Measurements from ENCODE around the gene COMMD10. TPM values are rescaled to one million over a fixed set of nuclear protein-coding genes. Genes with fewer than 3 reads are reported as not detected.

COMMD10 gene
- total RNA-seq, 2 experiments from 2014 or later: 16.7 to 20.8 TPM

DNA sequence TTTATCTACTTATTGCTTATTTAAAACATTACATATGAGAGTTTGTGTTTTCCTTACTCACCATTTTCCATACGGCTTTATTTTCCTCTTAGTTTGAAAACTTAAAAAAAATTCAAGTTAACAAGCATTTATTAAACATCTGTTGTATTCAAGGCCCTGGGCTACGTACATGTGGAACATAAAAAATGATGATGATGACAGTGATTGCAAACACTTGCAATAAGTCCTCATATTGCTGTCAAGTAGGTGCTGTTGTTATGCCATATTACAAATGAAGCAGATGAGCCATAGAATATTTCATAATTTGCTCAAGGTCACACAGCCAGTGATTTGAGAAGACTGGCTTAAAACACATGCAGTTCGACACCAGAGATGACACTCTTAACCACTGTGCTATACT, 180.6 kb downstream of the COMMD10 start:
- CTCF ChIA-PET: no interaction called here
- Mint-ChIP-seq H3K4me1 (ENCODE audit: low read depth) (no peaks in the 10 kb centered on the region), H3K9me3 (peaks cover 15% of the 10 kb centered on the region), H3K36me3 (ENCODE audit: low read depth) (peaks cover 51% of the 10 kb centered on the region), H3K27me3 (no peaks in the 10 kb centered on the region), H3K4me3 (no peak overlapping the region), H3K27ac (no peak overlapping the region)
- POLR2A ChIA-PET: no interaction called here
- intact Hi-C loops (cut with micrococcal nuclease): no loop called here
- DNase-seq: no peak
- TF ChIP-seq, protein P1, sequence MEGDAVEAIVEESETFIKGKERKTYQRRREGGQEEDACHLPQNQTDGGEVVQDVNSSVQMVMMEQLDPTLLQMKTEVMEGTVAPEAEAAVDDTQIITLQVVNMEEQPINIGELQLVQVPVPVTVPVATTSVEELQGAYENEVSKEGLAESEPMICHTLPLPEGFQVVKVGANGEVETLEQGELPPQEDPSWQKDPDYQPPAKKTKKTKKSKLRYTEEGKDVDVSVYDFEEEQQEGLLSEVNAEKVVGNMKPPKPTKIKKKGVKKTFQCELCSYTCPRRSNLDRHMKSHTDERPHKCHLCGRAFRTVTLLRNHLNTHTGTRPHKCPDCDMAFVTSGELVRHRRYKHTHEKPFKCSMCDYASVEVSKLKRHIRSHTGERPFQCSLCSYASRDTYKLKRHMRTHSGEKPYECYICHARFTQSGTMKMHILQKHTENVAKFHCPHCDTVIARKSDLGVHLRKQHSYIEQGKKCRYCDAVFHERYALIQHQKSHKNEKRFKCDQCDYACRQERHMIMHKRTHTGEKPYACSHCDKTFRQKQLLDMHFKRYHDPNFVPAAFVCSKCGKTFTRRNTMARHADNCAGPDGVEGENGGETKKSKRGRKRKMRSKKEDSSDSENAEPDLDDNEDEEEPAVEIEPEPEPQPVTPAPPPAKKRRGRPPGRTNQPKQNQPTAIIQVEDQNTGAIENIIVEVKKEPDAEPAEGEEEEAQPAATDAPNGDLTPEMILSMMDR (IDR thresholded peaks at IDR 0.05): no peak
- ATAC-seq: no peak

DNA sequence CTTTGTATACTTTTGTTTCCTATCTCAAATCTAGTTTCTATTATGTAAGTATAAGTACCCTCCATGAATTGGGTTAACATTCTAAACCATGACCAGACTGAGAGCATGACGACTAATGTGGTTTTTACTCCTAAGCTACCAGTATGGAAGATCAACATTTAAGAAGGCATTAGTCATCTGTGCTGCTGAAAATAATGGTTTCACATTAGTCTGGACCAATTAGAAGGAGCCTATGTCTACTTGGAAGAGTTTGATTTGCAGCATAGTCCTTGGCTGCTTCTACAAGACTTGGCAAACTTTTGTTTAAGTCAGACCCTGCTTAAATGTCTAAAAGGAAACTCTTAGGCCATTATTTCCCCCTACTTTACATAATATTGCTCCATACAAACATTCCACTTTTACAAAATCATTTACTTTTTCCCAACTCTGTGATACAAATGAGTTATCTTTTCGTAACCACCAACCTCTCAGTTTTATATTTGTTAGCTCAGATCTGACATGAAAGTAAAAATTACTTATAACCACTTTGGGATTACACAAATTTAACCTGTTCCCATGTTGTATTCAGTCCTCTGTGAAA, 186.7 kb downstream of the COMMD10 start:
- Mint-ChIP-seq H3K27me3 (no peaks in the 10 kb centered on the region), H3K9me3 (peaks cover 23% of the 10 kb centered on the region), H3K4me1 (ENCODE audit: low read depth) (no peaks in the 10 kb centered on the region), H3K36me3 (ENCODE audit: low read depth) (peaks cover 36% of the 10 kb centered on the region), H3K4me3 (no peak overlapping the region), H3K27ac (no peak overlapping the region)
- ATAC-seq (no peak), DNase-seq (no peak)
- intact Hi-C loops (cut with micrococcal nuclease): no loop called here
- CTCF ChIA-PET: no interaction called here
- POLR2A ChIA-PET: no interaction called here
- TF ChIP-seq, protein P1 (IDR thresholded peaks at IDR 0.05): no peak

DNA sequence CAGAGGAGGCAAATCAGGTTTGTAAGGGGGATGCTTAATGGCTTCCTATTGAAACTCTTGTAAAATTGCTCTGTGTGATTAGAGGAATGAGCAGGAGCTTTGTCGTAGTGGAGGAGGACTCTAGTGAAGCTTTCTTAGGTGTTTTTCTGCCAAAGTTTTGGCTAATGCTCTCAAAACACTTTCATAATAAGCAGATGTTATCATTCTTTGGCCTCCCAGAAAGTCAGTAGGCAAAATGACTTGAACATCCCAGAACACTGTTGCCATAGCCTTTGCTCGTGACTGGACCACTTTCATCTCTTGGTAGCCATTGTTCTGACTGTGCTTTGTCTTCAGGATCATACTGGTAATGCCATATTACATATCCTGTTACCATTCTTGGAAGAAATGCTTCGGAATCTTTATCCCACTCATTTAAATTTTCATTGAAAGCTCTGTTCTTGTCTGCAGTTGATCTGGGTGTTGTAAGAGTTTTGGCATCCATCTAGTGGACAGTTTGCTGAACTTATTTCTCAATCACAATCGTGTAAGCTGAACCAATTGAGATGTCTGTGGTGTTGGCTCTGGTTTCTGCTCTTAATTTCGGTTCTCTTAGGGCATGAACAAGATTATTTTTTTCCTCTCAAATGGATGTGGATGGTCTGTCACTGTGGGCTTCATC, 187.6 kb downstream of the COMMD10 start:
- Mint-ChIP-seq H3K36me3 (ENCODE audit: low read depth) (peaks cover 28% of the 10 kb centered on the region), H3K9me3 (peaks cover 27% of the 10 kb centered on the region), H3K4me1 (ENCODE audit: low read depth) (no peaks in the 10 kb centered on the region), H3K4me3 (no peak overlapping the region), H3K27ac (no peak overlapping the region), H3K27me3 (no peaks in the 10 kb centered on the region)
- ATAC-seq (no peak), DNase-seq (no peak)
- ChIA-PET POLR2A (no interaction called here), CTCF (interaction anchor here (0.6 kb wide), 1 partner anchor 886 kb away, joined by 3 read pairs; no protein-coding TSS in a partner anchor)
- intact Hi-C loops (cut with micrococcal nuclease): no loop called here
- TF ChIP-seq, protein P1 (IDR thresholded peaks at IDR 0.05): no peak

DNA sequence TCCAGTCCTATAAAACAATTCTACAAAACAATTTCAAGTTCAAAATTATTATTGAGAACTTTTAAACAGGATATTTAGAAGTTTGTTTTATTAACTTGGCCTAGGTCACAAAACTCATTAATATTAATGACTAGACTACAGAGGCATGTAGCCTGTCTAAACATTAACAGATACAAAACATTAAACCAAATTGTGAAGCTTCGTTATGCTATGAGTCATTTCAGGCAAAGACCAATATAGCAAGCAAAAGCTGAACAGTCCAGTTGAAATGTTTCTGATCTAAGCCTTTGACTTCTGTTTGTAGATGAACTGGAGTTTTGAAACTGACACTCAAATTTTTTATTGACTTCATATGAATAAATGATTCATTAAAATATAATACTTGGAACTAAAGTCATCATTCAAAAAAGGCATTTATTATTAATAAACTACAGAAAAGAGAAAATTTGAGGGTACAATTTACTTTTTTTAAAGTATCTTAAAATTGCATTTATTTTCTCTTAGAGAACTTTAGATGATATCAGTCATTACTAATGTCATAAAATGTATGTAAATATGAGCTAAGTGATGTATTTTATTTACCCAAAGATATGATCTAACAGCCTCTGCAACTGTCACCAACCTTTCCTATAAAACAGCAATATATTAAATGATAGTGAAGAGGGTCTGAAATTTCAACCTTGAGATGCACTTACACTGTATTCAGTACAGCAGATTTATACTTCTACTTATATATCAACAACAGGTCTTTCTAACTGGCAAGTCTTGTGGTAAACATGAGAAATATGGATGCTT, 188.8 kb downstream of the COMMD10 start:
- ATAC-seq (no peak), DNase-seq (no peak)
- Mint-ChIP-seq H3K36me3 (ENCODE audit: low read depth) (peaks cover 27% of the 10 kb centered on the region), H3K4me3 (no peak overlapping the region), H3K4me1 (ENCODE audit: low read depth) (no peaks in the 10 kb centered on the region), H3K27me3 (no peaks in the 10 kb centered on the region), H3K27ac (no peak overlapping the region), H3K9me3 (peaks cover 32% of the 10 kb centered on the region)
- intact Hi-C loops (cut with micrococcal nuclease): no loop called here
- CTCF ChIA-PET: no interaction called here
- POLR2A ChIA-PET: no interaction called here
- TF ChIP-seq, protein P1 (IDR thresholded peaks at IDR 0.05): no peak

DNA sequence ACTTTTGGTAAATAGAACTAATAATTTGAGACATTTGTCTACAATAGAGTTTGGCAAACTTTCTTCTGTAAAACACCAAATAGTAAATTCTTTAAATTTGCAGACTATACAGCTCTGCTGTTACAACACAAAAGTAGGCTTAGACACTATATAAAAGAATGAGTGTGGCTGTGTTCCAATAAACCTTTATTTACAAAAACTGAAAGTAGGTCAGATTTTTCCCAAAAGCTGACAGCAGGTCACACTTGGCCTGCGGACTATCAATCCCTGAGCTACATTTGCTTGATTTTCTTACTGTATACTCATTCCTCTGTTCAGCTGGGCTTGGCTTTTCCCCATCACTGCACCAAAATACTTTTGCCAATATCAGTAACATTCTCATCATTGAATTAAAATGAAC, 189.4 kb downstream of the COMMD10 start:
- no peak overlapping the region for H3K4me3 Mint-ChIP-seq
- H3K36me3 Mint-ChIP-seq (ENCODE audit: low read depth): peaks cover 27% of the 10 kb centered on the region
- POLR2A ChIA-PET: no interaction called here
- no peak for ATAC-seq
- intact Hi-C loops (cut with micrococcal nuclease): no loop called here
- no peaks in the 10 kb centered on the region for H3K4me1 Mint-ChIP-seq (ENCODE audit: low read depth)
- peaks cover 32% of the 10 kb centered on the region for H3K9me3 Mint-ChIP-seq
- H3K27me3 Mint-ChIP-seq: no peaks in the 10 kb centered on the region
- no peak overlapping the region for H3K27ac Mint-ChIP-seq
- TF ChIP-seq, protein P1 (IDR thresholded peaks at IDR 0.05): no peak
- CTCF ChIA-PET: no interaction called here
- no peak for DNase-seq
